ENCODE measurements around the gene WDR12.
A peak's percentile ranks its signal among the peaks of the same experiment; 100 is the strongest.
"Not testable (repeated sequence)": the region's sequence is repeated elsewhere in the genome, so short reads cannot be mapped to it uniquely, and the experiment has no call there.

WDR12 gene

DNA sequence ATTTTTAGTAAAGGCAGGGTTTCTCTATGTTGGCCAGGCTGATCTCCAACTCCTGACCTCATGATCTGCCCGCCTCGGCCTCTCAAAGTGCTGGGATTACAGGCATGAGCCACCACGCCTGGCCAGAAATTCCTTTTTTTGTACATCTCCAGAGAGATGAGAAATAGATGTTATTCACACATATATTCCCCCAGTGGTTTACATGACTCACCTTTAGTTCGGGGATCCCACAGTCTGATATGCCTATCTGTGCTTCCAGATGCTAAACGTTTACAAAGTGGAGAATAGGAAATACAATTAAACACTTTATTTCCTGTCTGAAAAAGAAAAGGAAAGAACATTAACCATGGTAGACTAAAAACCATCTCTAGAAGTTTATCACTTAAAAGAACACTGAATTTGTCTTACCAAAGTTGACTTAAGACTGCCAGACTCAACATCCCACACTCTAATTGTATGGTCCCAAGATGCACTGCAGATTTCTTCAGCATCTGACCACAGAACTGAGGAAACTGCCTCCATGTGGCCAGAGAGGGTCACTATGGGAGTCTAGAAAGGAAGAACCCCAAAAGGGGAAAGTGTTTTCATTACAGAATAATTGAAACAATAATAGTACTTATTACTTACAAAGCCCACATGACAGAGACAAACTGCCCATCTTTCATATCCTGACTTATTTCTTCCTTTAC is 27.3 kb downstream of the WDR12 start:
- DNase-seq, result no peak

- DNase-seq, result no peak
Observed at GRCh38 chr2:202881570-202881969, 29.9 kb downstream of the WDR12 start.

GRCh38 chr2:202877699-202878098 is 33.8 kb downstream of the WDR12 start:
- no peak for DNase-seq

GRCh38 chr2:202871300-202872141 is 40.0 kb downstream of the WDR12 start, which contains the start of gene ICA1L:
ICA1L (minus strand) TSS chr2:202871766; CDS start chr2:202829009, 42,757 bp downstream.
- peak in 1 of 2 donors; percentile 40 for DNase-seq

DNA sequence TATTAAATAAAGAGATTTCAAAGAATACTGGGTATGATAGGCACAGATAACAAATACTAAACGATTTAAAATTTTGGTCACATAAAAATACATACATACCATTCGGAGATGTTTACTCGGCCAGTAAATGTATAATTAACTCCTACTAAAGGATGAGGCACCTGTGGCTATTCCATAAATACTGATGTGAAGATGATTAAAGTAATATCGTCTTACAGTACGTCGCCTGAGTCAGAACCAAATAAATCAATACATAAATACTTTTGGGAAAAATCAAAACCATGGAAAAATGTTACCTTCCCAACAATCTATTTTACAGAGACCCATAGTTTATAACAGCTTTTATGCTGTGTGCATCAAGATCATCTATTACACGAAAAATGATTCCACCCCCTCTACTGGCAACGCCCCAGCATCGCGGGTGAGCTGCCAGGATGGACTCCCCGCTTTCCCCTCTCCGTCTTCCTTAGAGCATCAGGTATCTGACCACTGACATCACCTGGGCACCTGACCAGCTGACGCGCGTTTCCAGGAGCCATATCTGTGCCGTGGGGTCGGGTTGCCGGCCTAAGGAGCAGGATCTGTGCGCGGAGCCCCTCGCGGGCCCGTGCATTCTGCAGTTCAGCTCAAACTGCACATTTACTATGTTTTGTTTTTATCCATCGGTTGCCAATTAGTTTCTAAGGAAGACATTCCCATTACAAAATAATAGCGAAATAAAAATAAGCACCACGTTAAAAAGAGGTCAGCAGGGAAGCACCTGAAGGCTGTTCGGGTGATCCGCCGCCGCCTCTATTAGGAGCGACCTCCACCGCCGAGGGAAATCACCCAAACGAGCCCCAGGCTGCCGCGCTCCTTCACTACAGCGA is 40.8 kb downstream of the WDR12 start:
- peak in 1 of 2 donors; percentile 30 for DNase-seq

DNA sequence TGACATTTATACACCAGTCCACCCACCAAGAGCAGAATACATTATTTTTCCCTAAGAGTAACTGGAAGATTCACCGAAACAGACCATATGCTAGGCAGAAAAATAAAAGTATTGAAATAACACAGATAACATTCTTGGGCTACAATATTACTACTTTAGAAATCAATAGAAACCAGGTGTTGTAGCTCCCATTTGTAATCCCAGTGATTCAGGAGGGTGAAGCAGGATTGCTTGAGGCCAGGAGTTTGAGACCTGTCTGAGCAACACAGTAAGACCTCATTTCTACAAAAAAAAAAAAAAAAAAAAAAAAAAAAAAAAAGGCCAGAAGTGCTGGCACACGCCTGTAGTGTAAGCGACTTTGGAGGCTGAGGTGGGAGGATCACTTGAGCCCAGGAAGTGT is 49.5 kb downstream of the WDR12 start:
- DNase-seq, result no peak

DNA sequence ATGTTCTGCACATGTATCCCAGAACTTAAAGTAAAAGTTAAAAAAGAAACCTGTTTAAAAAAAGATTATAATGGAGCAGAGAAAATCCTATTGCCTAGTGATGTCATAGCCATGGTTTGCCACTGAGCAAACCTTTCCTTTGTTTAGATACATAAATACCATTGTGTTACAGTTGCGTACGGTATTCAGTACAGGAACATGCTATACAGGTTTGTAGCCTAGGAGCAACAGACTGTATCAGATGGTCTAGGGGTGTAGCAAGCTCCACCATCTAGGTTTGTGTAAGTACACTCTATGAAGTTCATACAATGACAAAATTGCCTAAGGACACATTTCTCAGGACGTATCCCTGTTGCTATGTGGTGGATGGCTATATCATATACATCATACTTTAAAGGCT is 52.9 kb downstream of the WDR12 start:
- no peak for DNase-seq

- not testable (repeated sequence) for DNase-seq
Observed at GRCh38 chr2:202849343-202849742, 62.1 kb downstream of the WDR12 start.

DNA sequence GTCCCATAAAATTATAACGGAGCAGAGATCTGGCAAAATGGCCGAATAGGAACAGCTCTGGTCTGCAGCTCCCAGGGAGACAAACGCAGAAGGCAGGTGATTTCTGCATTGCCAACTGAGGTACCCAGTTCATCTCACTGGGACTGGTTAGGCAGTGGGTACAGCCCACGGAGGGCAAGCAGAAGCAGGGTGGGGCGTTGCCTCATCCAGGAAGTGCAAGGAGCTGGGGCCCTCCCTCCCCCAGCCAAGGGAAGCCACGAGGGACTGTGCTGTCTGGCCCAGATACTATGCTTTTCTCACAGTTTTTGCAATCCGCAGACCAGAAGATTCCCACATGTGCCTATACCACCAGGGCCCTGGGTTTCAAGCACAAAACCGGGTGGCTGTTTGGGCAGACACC is 62.7 kb downstream of the WDR12 start:
- no peak for DNase-seq

DNA sequence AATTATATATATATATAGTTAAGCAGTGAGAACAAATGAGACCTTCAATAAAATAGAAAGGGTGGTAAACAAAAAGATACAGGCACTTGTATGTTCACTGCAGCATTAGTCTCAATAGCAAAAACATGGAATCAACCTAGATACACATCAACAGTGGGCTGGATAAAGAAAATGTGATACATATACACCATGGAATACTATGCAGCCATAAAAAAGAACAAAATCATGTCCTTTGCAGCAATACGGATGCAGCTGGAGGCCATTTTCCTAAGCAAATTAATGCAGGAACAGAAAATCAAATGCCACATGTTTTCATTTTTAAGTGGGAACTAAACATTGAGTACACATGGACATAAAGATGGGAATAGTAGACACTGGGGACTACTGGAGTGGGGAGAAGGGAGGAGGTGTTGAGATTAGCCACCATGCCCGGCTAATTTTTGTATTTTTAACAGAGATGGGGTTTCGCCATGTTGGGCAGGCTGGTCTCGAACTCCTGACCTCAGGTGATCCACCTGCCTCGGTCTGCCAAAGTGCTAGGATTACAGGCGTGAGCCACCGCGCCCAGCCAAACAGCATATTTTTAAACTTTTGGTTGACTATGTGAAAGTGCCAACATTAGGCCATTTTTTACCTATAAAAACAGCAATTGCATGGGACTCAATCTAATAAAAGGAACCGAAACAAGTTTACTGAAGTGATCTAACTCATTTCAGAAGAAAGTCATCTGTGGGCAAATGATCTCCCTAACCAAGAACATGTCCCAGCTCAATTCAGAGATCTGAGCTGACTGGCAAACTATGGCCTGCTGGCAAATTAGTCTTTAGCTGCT is 63.6 kb downstream of the WDR12 start:
- no peak for DNase-seq

DNA sequence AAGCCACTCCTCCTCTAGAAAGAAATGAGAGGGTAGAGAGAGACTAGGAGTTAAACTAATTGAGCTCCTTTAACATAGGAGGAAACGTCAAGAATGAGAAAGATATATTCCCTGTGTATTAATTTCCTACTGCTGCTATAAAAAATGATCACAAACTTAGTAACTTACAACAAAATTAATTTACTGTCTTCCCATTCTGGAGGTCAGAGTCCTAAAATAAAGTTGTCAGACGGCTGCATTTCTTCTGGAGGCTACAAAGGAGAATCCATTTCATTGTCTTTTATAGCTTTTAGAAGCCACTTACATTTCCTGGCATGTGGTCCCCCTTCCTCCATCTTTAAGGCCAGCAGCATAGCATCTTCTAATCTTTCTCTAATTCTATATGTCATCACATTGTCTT is 66.8 kb downstream of the WDR12 start:
- no peak for DNase-seq

- DNase-seq, result no peak
Observed at GRCh38 chr2:202842690-202843089, 68.8 kb downstream of the WDR12 start.

DNA sequence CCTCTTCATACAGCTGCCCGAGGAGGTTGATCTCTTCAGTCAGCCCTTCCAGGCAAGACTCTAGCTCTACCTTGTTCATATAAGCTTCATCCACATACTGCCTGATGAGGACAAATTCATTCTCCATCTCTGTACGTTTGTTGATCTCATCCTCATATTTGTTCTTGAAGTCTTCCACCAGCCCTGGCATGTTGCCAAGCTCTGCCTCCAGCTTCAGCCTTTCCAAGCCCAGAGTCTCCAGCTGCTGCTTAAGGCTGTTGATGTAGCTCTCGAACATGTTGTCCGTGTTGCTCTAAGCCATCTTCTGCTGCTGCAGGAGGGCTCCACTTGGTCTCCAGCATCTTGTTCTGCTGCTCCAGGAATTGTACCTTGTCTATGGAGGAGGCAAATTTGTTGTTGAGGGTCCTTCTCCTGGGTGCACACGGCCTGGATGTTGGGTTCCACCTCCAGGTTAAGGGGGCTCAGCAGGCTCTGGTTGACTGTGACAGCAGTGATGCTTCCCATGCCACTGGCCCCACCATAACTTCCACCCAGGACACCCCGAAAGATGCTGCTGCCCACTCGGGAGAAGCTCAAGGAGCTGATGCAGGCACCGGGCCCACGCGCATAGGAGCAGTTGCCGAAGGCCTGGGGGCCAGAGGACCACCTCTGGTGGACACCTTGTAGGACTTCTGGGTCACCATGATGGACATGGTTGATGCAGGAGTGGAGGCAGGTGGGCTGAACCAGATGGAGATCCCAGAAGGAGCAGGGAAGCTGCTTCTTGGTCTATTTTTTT is 70.2 kb downstream of the WDR12 start:
- no peak for DNase-seq

GRCh38 chr2:202831242-202832220 is 79.9 kb downstream of the WDR12 start:
- DNase-seq, result peak in 1 of 2 donors; percentile 45

DNA sequence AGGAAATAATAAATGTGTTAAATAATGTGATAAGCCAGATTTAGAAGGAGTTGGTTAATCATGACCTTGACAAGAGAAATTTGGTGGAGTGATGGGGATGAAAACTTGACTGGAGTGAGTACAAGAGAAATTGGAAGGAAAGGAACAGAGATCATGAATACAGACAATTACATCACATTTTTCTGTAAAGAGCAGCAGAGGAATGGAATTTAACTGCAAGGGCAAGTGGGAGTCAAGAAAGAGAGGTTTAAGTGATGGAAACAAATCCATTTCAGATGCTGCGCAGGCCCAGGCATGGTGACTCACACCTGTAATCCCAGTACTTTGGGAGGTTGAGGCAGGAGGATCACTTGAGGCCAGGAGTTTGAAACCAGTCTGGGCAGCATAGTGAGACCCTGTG is 86.6 kb downstream of the WDR12 start:
- no peak for DNase-seq
